A172 (cell line): ENCODE results near the gene ATN1. TPM values are rescaled to one million over a fixed set of nuclear protein-coding genes. Genes with fewer than 3 reads are reported as not detected.

Source experiments
- DNase-seq: peaks from one replicate; pipeline ENCODE4 v3.0.0-alpha.2; 2015; ENCODE audit warnings: low spot score
- total RNA-seq: library from RNA; depleted of rRNA; stranded (reverse); fragments of >200 nt; shearing (Covaris generic); gene quantifications from 2 replicates; pipeline ENCODE4 v1.2.3, GENCODE V29; 2014

ATN1 gene
- total RNA-seq, 1 experiment from 2014 or later: 6.6 TPM

DNA sequence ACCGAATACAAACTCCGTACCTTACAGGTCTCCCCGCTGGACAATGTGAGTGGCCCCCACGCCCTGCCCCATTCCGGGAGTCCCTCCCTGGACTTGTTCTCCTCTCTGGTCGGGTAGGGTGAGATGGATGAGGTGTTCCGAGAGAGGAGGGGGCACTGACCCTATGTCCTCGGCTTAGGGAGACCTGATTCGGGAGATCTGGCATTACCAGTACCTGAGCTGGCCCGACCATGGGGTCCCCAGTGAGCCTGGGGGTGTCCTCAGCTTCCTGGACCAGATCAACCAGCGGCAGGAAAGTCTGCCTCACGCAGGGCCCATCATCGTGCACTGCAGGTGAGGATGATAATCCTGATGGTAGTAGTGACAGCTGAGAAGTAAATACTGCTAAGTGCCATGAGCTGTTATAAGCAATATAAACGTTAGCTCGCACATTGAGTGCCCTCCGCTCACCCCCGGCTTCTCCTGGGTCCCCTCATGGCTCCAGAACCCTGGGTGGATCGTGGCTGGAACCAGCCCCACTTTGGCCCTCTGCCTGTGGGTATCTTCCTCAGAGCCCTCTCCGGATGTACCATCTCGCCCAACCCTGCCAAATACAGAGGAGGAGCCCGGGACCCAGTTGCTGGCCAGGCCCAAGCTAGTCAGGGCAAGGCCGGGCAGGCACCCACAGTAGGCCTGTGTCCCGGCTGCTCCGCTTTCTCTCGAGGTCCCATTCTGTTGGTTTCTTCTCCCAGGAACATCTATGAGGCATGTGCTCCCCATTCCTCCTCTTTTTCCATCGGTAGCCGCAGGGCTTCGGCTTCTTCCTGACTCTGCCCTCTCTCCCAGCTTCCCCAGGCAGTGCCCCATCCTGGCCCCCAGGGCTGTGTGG is 30.2 kb downstream of the ATN1 start:
- no peak for DNase-seq

DNA sequence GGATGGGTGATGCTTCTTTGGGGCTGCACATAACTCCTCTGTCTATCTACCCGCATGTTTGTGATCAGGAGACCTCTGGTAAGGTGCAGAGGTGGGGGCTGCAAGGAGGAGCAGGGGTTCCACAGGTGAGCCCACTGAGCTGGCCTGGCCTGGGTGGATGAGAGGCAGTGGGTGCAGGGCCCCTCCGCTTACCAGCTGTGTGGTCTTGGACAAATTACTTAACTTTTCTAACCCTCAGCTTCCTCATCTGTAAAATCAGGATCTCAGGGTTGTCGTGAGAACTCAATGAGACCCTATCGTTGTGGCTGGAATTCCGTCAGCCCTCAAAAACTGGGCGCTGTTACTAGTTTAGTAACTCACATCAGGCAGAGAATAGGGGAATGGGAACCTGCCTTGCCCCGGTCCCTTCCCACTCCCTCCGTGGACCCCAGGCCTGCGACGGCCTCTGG is 30.9 kb downstream of the ATN1 start:
- no peak for DNase-seq

DNA sequence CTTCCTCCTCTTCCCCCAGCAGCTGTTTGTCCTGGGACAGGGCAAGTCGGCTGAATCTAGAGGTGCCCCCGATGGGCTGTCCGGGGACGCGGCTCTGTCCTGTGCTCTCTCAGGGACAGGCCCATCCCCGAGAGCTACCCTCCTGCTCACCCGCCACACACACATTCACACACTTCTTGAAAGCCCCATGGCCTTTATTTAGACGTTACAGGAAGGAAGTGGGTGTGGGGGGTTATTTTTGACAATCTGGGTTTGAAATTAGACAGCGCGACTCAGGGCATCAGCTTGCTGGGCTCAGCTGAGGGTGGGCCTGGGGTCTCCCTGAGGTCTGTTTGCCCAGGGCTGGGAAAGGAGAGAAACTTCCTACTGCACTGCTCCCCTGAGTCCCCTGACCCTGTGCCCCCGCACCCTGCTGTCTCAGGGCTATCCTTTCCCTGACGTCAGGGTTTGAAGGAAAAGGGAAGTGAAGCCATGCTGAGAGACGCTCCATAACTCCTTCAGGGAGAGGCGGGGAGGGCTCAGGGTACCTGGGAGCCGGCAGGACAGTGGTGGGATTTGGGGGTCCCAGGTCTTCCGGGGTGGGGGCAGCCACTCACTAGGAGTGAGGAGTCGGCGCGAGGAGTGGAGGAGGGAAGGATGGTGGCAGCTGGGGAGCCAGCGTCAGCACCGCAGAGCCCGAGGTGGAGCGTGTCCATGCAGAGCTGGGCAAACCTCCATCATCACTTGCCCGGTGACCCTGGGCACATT is 31.5 kb downstream of the ATN1 start:
- no peak for DNase-seq

DNA sequence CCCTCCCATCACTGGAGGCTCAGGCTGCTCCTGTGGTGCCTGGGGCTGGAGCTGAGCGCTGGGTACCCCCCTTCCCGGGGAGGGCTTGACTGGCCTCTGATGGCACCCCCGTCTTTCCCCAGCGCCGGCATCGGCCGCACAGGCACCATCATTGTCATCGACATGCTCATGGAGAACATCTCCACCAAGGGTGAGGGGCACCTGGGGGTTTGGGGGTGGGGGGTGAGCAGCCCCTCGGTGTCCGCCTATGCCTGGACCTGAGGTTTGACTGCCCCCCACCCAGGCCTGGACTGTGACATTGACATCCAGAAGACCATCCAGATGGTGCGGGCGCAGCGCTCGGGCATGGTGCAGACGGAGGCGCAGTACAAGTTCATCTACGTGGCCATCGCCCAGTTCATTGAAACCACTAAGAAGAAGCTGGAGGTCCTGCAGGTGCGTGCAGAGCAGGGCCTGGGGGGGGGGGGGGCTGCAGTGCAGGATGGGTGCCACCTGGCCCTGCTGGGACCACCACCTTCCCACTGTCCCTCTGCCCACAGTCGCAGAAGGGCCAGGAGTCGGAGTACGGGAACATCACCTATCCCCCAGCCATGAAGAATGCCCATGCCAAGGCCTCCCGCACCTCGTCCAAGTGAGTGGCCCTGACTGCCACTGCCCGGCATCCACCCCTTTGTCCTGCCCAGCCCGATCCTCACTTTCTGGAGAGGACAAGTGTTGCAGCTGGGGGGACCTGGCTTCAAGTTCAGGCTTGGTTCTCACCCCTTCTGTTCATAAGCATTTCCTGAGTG is 32.2 kb downstream of the ATN1 start:
- no peak for DNase-seq

DNA sequence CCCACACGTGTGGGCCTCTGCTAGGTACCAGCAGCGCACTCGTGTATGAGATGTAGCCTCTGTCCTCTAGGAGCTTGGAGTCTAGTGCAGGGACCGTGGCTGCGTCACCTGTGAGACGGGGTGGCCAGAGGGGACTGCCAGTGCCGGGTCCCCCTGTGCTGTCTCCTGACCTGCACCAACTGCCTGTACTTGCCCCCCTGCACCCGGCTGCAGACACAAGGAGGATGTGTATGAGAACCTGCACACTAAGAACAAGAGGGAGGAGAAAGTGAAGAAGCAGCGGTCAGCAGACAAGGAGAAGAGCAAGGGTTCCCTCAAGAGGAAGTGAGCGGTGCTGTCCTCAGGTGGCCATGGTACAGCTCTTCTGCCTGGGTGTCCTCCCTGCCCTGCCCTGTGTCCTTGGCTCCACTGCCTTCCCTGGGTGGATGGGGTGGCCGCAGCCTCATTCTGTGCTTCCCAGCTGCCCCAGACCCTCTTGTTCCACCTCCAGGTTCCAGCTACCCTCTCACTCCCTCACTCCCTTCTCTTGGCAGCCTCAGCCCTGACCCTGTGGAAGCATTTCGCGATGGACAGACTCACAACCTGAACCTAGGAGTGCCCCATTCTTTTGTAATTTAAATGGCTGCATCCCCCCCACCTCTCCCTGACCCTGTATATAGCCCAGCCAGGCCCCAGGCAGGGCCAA is 33.0 kb downstream of the ATN1 start:
- DNase-seq: no peak

DNA sequence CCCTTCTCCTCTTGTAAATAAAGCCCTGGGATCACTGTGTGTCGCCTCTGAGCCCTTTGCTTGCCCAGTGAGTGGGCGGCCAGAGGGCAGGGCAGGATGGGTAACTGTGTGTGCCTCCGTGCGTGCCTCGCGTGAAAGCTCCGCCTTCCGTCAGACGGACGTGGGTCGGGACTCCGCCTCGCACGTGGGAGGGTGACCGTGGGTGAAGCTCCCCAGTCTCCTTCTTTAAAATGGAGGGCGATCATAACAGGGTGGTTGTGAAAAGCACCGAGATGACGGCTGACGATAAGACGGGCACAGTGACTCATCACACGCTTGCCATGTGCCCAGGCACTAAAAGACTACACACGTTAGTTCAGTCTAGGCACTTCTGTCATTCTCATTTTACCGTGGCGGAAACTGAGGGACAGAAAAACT is 33.5 kb downstream of the ATN1 start:
- DNase-seq: no peak

DNA sequence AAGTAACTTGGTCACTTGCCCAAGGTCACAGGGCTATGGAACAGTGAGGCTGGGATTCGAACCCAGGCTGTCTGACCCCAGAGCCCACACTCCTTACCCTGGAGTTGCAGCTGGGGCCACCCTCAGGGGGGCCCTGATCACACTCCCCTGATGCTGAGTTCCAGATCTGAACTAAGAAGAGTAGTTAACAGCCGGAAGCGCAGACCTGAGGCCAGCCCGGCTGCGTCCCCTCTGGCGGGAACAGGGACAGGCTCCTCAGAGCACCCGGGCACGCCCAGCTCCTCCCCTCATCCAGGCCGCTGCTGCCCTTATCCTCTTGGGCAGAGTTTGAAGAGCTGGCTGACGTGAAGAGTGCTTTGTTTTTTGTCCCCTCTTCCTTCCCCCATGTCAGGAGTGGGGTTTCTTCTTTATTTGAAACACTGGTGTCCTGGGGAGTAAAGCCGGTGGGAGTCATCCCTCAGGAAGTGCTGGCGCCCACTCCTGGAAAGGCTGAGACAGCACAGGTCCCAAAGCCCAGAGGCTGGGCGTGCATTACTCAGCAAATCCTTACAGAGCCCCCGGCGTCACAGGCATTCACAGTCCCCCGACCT is 34.0 kb downstream of the ATN1 start:
- DNase-seq: peak; percentile 49

DNA sequence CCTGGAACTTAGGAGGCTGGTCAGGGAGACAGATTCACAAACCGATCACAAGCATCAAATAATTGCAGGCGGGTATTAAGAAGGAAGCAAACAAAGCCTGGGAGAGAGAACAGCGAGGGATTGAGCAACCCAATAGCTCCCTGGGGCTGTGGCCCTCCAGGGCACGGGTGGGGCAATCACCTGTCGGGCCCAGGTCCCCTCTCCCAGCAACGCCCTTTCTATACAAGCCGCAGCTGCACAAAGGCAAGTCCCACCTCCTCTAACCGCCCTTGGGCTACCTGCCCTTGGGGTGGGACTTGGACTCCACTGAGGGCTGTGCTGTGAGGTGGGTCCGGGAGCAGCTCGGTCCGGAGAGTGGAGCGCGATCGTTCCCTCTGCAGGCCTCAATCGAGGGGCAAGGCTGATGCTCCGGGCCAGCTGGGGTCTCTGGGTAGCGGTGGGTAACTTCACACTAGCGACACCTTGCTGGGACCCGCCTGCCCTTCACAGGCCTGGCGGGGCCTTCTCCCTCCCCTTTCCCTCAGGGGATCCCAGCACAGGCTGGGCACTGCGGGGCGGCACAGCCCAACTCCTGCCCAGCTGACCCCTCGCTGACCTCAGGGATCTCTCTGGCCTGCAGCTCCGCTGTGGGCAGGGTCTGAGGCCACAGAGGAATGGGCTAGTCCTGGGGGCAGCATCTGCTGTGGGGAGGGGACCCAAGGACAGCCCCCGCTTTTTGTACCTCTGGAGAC is 34.7 kb downstream of the ATN1 start:
- DNase-seq: no peak

DNA sequence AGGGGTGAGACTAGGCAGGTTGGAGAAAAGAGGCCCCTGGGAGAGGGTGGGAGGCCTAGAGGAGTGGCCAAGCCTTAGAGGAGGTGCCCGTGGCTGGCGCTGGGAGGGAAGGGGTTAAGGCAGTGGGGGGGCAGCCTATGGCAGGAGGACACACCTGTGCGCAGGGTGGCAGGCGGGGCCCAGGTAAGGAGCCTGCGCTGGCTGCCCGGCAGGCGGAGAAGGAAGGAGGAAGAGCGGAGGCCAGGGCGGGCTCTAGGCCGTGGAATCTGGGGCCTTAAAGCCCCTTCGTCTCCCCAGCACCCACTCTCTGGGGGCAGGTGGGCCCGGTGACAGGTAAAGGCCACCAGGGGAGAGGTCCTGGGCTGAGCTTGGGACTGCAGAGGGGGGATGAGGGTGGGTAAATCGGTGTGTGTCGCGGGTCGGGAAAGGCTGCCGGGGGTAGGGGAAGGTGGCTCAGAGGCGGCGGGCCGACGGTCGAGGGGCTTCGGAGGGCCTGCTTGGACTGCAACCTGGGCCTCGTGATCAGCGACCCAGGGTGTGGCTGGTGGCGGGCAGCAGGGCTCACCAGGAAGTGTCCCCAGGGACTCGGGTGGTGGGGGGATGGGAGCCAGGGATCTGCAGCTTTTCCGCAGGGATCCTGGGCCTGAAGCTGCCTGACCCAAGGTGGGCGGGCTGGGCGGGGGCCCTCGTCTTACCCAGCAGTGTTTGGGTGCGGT is 35.4 kb downstream of the ATN1 start:
- no peak for DNase-seq

DNA sequence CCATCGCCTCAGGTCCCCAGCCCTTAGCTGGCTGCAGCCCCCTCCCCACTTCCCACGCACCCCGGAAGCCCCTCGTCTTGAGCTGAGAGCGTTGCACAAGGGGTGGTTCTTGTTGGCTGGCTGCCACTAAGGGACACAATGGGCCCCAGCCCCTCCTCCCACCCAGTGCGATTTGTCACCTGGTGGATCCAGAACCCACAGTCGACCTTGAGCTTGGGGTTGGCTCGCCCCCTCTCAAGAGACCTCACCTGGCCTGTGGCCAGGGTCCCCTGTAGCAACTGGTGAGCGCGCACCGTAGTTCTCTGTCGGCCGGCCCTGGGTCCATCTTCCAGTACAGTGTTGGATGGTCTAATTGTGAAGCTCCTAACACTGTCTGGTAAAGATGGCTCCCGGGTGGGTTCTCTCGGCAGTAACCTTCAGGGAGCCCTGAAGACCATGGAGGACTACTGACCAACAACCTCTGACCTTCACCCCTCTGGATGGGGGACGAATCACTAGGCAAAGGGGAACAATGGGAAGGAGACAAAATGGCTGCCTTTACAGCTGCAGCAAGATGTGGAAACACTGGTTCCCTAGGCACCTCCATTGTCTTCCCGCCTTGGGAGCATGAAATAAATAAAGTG is 36.1 kb downstream of the ATN1 start:
- DNase-seq: no peak

DNA sequence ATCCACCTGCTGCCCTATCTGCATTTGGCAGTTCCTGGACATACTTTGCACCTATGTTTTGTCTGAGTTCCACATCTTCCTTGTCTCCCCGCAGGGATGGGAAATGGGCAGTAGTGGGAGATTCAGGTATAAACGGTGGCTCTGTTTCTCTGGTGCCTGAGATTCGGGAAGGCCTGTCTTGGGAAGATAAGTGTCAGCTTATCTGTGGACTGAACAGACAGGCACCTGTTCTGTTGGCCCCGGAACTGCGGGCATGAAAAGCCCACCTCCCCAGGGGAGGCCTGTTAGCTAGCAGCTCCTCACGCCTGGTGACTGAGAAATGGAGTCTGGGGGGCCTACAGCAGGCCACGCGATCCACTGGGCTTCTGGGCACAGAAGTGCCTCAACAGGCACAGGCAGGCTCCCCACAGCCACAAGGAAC is 36.9 kb downstream of the ATN1 start:
- no peak for DNase-seq

DNA sequence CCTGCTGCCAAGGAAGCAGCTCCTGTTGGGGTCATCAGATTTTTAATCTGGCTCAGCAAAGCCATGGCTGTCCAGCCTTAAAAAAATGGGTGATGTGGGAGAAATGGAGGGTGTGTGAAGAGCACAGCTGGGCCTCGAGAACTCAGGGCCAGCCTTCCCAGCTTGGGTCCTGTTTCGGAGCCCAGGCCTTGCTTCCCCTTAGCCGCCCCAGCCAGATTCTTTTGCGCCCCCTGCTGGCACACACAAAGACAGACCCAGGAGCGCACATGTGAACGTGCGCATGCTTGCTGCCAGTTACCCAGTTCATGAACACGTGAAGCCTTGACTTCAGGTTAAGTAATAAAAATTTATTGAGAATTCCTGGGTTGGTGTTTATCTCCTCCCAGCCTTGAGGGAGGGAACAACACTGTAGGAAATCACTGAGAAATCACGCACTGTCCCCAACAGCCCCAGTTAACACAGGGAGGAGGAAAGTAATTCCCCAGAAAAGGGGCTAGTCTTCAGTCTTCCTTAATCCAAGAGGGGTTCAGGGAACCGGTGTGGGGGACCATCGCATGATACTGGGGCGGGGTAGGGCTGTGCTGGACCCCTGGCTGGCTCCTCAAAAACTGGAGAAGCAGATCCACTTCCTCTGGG is 37.4 kb downstream of the ATN1 start:
- DNase-seq: peak; percentile 30

DNA sequence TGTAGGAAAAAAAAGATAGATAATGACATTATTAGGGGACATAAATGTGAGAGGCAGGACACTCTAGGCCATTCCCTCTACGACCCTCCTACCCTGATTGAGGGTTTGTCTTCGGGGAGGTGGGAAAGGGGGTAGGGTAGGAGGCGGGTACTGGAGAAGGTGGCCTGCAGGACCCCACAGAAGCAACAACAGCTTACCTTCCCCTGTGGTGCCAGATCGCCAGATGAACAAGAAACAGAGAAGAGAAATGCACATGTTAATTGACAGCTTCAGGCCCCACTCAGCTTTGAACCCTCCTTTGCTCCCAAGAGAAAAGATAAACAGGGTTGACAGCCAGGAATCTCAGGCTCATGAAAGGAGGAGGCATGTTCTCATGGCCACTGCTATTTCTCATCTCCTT is 38.0 kb downstream of the ATN1 start:
- DNase-seq: no peak

DNA sequence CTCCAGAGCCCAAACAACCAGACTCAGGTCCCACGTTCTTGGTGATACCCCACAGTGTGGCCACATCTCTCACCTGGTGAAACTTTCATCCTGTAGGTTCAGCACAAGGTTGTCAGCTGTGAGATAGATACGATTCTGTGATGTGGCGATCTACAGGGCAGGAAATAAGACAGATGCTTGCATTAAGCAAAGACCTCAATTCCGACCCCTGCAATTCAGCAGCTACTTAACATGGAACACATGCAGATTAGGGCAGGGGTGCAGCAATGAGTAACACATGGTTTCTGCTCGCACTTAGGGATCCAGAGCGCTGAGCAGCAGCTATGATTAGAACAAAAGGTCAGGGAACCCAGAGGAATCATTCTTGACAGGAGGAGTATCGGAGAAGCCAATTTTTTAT is 38.6 kb downstream of the ATN1 start:
- DNase-seq: no peak

DNA sequence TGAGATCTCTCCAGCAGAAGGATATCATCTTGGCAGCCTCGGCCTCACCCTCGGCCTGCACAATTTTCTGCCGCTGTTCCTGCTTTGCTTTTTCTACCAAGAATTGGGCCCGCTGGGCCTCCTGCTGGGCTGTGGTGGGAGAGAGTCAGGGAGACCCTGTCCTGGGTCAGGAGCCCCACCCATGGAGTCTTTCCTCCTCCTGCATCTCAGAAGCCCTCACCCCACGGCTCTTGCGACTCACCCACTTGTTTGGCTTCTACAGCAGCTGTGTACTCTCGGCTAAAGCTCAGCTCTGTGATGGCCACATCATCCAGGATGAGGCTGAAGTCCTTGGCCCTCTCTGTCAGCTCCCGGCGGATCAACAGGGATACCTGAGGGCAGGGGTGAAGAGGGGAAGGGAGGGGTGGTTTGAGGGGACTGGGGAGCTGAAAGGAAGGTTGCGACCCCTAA is 39.9 kb downstream of the ATN1 start:
- no peak for DNase-seq

DNA sequence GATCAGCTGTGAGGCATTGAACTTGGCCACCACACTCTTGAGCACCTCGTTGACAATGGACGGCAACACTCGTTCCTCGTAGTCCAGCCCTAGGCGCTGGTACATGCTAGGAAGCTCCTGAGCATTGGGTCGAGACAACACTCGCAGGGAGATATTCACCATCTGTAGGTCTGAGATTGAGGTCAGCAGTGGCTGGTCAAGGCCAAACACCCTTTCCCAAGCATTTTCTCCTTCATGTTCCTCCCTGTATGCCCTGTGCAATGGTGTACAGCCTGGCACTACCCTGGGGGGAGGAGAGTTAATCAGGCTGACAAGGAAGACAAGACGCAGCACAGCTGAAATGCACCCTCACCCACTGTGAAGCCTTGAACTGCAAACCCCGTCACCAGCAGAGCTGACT is 40.7 kb downstream of the ATN1 start:
- DNase-seq: no peak

DNA sequence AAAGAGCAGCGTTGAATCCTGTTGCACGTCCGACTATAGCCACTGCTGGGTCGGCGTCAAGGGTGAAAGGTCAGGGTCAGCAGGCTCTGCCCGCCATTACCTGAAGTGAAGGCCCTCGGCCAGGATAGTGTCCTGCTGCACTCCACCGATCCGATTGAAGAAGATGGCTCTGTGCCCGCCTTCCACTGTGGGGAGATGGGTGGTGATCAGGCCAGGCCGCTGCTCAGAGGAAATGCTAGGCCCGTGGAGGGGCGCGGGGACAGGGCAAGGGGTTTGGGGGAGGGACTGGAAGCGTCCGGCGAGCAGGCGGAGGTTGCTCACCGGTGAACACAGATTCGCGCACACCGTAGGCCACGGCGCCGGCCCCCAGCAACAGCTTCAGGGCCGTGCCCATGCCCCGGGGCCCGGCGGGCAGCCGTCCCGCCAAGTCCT is 42.4 kb downstream of the ATN1 start:
- no peak for DNase-seq

DNA sequence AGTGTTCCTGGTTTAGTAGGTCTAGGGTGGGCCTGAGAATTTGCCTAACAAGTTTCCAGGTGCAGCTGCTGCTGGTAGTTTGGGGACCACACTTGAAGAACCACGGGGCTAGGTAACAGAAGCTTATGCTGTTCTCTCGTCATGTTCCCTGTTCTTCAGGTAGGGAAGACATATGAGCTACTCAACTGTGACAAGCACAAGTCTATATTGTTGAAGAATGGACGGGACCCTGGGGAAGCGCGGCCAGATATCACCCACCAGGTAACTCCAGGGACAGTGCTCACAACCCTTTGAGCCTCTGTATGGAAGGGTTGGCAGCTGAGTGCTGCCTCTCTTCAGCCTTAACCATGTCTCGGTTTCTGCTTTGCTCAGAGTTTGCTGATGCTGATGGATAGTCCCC is 46.4 kb downstream of the ATN1 start:
- no peak for DNase-seq
